Measurements from ENCODE around the gene KDM6A. TPM values are rescaled to one million over a fixed set of nuclear protein-coding genes. Genes with fewer than 3 reads are reported as not detected.

KDM6A gene
- total and polyA plus RNA-seq, 9 of the 15 experiments (the other 6 are each of a cell fraction or from before 2014, with no cell fraction given), result 8.4 to 34.3 (median 22.9) TPM

GRCh38 chrX:44874420-44875184 lies 1.6 kb downstream of the KDM6A start (continued):
- no peak for TF ChIP-seq MTF1 (CRISPR knock-in tag; IDR thresholded peaks at IDR 0.05; ENCODE audit: borderline replicate concordance)
- no peak for TF ChIP-seq MCM3 (IDR thresholded peaks at IDR 0.05)
- TF ChIP-seq ZNF398 (CRISPR knock-in tag; IDR thresholded peaks at IDR 0.05), result no peak
- no peak for TF ChIP-seq RAD21 (CRISPR knock-in tag; conservative IDR thresholded peaks at IDR 0.05 in 1 of 2, IDR thresholded peaks at IDR 0.05 in 1 of 2)
- TF ChIP-seq ARID1B (IDR thresholded peaks at IDR 0.05), result peak; percentile 34; the same call in 1 of the 2 replicates
- peak; percentile 89 to 90; a peak in 3 of 4 replicates for TF ChIP-seq FOXK2 (conservative IDR thresholded peaks at IDR 0.05 in 1 of 2, IDR thresholded peaks at IDR 0.05 in 1 of 2; ENCODE audit: low read depth in 2 of 2)
- TF ChIP-seq CHD1 (IDR thresholded peaks at IDR 0.05; ENCODE audit: low read length), result peak; percentile 20
- no peak for TF ChIP-seq ZBTB7A (IDR thresholded peaks at IDR 0.05; ENCODE audit: borderline replicate concordance, control insufficient read depth, low read depth, low read length)
- no peak for TF ChIP-seq BCL6 (CRISPR knock-in tag; IDR thresholded peaks at IDR 0.05)
- no peak for TF ChIP-seq FOXA3 (CRISPR knock-in tag; conservative IDR thresholded peaks at IDR 0.05 in 1 of 2, IDR thresholded peaks at IDR 0.05 in 1 of 2)
- TF ChIP-seq HMG20A (CRISPR knock-in tag; conservative IDR thresholded peaks at IDR 0.05), result no peak
- no peak for TF ChIP-seq DIDO1 (tag; IDR thresholded peaks at IDR 0.05; ENCODE audit: low read depth)
- no peak for TF ChIP-seq ZBTB11 (CRISPR knock-in tag; IDR thresholded peaks at IDR 0.05)
- TF ChIP-seq LEF1 (IDR thresholded peaks at IDR 0.05), result no peak
- TF ChIP-seq NFE2L1 (tag; IDR thresholded peaks at IDR 0.05; ENCODE audit: borderline replicate concordance, low read depth), result no peak
- no peak for TF ChIP-seq SNRNP70 (optimal IDR thresholded peaks at IDR 0.05; ENCODE audit: low read depth, low read length)
- TF ChIP-seq E2F6 (IDR thresholded peaks at IDR 0.05; ENCODE audit: borderline replicate concordance in 1 of 2, extremely low read depth in 1 of 2, insufficient read depth in 1 of 2, insufficient read length in 1 of 2, low read depth in 1 of 2, low read length in 1 of 2, poor library complexity in 1 of 2, severe bottlenecking in 1 of 2), result no peak
- no peak for TF ChIP-seq FOXA1 (IDR thresholded peaks at IDR 0.05; ENCODE audit: borderline replicate concordance)
